Gastrocnemius medialis (tissue), 4 donors: ENCODE measurements around the gene KRT7.

ENCODE experiments used
- POLR2A ChIP-seq, 2 donors: fragments of 450-650 bp; IDR thresholded peaks; one replicate each; pipeline ENCODE4 v1.6.1; 2017; ENCODE audit warnings: antibody characterized with exemption in 2 of 2, mild to moderate bottlenecking in 2 of 2, moderate library complexity in 2 of 2
- TF ChIP-seq, protein P1 (sequence below), 5 experiments: fragments of 450-650 bp in 3 of 5; fragments of 200-600 bp in 2 of 5; sonication (generic) in 2 of 5; IDR thresholded peaks in 4 of 5; conservative IDR thresholded peaks in 1 of 5; 1 replicate in 4 of 5; 2 replicates in 1 of 5; pipeline ENCODE4 v1.5.1; 2016 to 2019; ENCODE audit warnings: antibody characterized with exemption in 5 of 5, mild to moderate bottlenecking in 3 of 5, moderate library complexity in 3 of 5

- TF ChIP-seq POLR2A (IDR thresholded peaks at IDR 0.05) = no peak
- TF ChIP-seq, protein P1, sequence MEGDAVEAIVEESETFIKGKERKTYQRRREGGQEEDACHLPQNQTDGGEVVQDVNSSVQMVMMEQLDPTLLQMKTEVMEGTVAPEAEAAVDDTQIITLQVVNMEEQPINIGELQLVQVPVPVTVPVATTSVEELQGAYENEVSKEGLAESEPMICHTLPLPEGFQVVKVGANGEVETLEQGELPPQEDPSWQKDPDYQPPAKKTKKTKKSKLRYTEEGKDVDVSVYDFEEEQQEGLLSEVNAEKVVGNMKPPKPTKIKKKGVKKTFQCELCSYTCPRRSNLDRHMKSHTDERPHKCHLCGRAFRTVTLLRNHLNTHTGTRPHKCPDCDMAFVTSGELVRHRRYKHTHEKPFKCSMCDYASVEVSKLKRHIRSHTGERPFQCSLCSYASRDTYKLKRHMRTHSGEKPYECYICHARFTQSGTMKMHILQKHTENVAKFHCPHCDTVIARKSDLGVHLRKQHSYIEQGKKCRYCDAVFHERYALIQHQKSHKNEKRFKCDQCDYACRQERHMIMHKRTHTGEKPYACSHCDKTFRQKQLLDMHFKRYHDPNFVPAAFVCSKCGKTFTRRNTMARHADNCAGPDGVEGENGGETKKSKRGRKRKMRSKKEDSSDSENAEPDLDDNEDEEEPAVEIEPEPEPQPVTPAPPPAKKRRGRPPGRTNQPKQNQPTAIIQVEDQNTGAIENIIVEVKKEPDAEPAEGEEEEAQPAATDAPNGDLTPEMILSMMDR (IDR thresholded peaks at IDR 0.05 in 4 of 5, conservative IDR thresholded peaks at IDR 0.05 in 1 of 5) = no peak
These were observed 48.2 kb upstream of the KRT7 start for GRCh38 chr12:52184813-52185212.
